ENCODE measurements around the gene LILRA6.

- TF ChIP-seq CTCF (IDR thresholded peaks at IDR 0.05) (no peak), POLR2A (IDR thresholded peaks at IDR 0.05) (no peak), POLR2AphosphoS5 (IDR thresholded peaks at IDR 0.05; ENCODE audit: insufficient read depth in 1 of 2, low read depth in 1 of 2) (no peak)
Measured at GRCh38 chr19:54268936-54269335, 26.3 kb upstream of the LILRA6 start.

Data from vagina (tissue), 2 donors.